ENCODE measurements around the gene VKORC1L1. TPM values are rescaled to one million over a fixed set of nuclear protein-coding genes. Genes with fewer than 3 reads are reported as not detected.
"Not testable (repeated sequence)": the region's sequence is repeated elsewhere in the genome, so short reads cannot be mapped to it uniquely, and the experiment has no call there.

The VKORC1L1 gene
- total and polyA plus RNA-seq, 2 of the 8 experiments (the other 6 are each of a cell fraction or from before 2014, with no cell fraction given): 12.7 to 45.3 TPM

- POLR2A ChIA-PET (ENCODE audit: partially characterized antibody); H2BK120ac ChIP-seq (replicated peaks; ENCODE audit: low read depth, low read length); H3K18ac ChIP-seq (ENCODE audit: extremely low read depth, low read length); H3K79me1 ChIP-seq (ENCODE audit: low read depth, low read length); H4K5ac ChIP-seq (ENCODE audit: insufficient read length, low read depth, low read length); FAIRE-seq; DNase-seq (ENCODE audit: low read depth in 1 of 2, low spot score in 2 of 2); H2BK12ac ChIP-seq (ENCODE audit: low read depth, low read length); H3K4ac ChIP-seq (replicated peaks; ENCODE audit: insufficient read length, low read depth, low read length); H2BK20ac ChIP-seq (ENCODE audit: low read length); H3K27me3 ChIP-seq (replicated peaks in 1 of 4; ENCODE audit: control insufficient read depth in 3 of 4, extremely low read depth in 1 of 4, insufficient read depth in 3 of 4, low read length in 3 of 4); CTCF ChIA-PET (ENCODE audit: partially characterized antibody); H2BK5ac ChIP-seq (ENCODE audit: low read depth, low read length); H3K23me2 ChIP-seq (ENCODE audit: low read depth, low read length); H4K20me1 ChIP-seq (replicated peaks in 1 of 2; ENCODE audit: control insufficient read depth in 1 of 2, insufficient read depth in 2 of 2, low read length in 2 of 2); H3K36me3 ChIP-seq (ENCODE audit: control insufficient read depth in 2 of 4, insufficient read depth in 4 of 4, low read length in 3 of 4); H3K56ac ChIP-seq (replicated peaks; ENCODE audit: insufficient read length, low read depth, low read length); H3K14ac ChIP-seq (ENCODE audit: insufficient read length); H3K79me2 ChIP-seq (ENCODE audit: control insufficient read depth in 1 of 2, insufficient read depth in 2 of 2, low read length in 2 of 2); H3K27ac ChIP-seq (ENCODE audit: low read depth, low read length); H2BK15ac ChIP-seq (ENCODE audit: low read length); H4K91ac ChIP-seq (replicated peaks; ENCODE audit: insufficient read length, low read length); H2AFZ ChIP-seq (ENCODE audit: low read length); H2AK5ac ChIP-seq (ENCODE audit: low read depth, low read length); H3K4me1 ChIP-seq (replicated peaks in 1 of 4; ENCODE audit: control insufficient read depth in 3 of 4, insufficient read depth in 4 of 4, low read length in 3 of 4); H4K8ac ChIP-seq (ENCODE audit: extremely low read depth, insufficient read depth, low read length); H3K4me2 ChIP-seq (ENCODE audit: insufficient read depth in 1 of 2, low read depth in 2 of 2, low read length in 2 of 2); H3K9me3 ChIP-seq (ENCODE audit: insufficient read depth in 2 of 2, low read depth in 1 of 2, low read length in 1 of 2); H3K9ac ChIP-seq (replicated peaks in 1 of 4; ENCODE audit: extremely low read depth in 1 of 4, low read depth in 3 of 4, low read length in 3 of 4); H3K4me3 ChIP-seq (ENCODE audit: extremely low read depth in 1 of 4, insufficient read depth in 2 of 4, low read depth in 3 of 4, low read length in 4 of 4); H3K23ac ChIP-seq (ENCODE audit: insufficient read length): not testable (repeated sequence)
- WGBS, 2 experiments (ENCODE audit: extremely low coverage in 1 of 2, insufficient coverage in 1 of 2, insufficient read length in 1 of 2, insufficient replicate concordance in 2 of 2, low coverage in 1 of 2, low lambda C conversion rate in 2 of 2, missing lambda C conversion rate in 1 of 2): 91% methylated on average over 3 of the region's 3 CpGs; no CpG with 5 or more reads in 1 of the 2 experiments
Measured at GRCh38 chr7:65866244-65866643, 6.6 kb upstream of the VKORC1L1 start.

- H3K14ac ChIP-seq (ENCODE audit: insufficient read length); H3K18ac ChIP-seq (ENCODE audit: extremely low read depth, low read length); H3K56ac ChIP-seq (replicated peaks; ENCODE audit: insufficient read length, low read depth, low read length); H3K4me1 ChIP-seq (replicated peaks in 1 of 4; ENCODE audit: control insufficient read depth in 3 of 4, insufficient read depth in 4 of 4, low read length in 3 of 4); FAIRE-seq; H2BK5ac ChIP-seq (ENCODE audit: low read depth, low read length); H3K9me3 ChIP-seq (ENCODE audit: insufficient read depth in 2 of 2, low read depth in 1 of 2, low read length in 1 of 2); CTCF ChIA-PET (ENCODE audit: partially characterized antibody); H3K4me2 ChIP-seq (ENCODE audit: insufficient read depth in 1 of 2, low read depth in 2 of 2, low read length in 2 of 2); H4K8ac ChIP-seq (ENCODE audit: extremely low read depth, insufficient read depth, low read length); H2BK20ac ChIP-seq (ENCODE audit: low read length); H3K23me2 ChIP-seq (ENCODE audit: low read depth, low read length); H3K79me1 ChIP-seq (ENCODE audit: low read depth, low read length); H4K5ac ChIP-seq (ENCODE audit: insufficient read length, low read depth, low read length); H2BK12ac ChIP-seq (ENCODE audit: low read depth, low read length); H3K23ac ChIP-seq (ENCODE audit: insufficient read length); H3K9ac ChIP-seq (replicated peaks in 1 of 4; ENCODE audit: extremely low read depth in 1 of 4, low read depth in 3 of 4, low read length in 3 of 4); H2BK120ac ChIP-seq (replicated peaks; ENCODE audit: low read depth, low read length); H2AK5ac ChIP-seq (ENCODE audit: low read depth, low read length); H4K91ac ChIP-seq (replicated peaks; ENCODE audit: insufficient read length, low read length); H3K36me3 ChIP-seq (ENCODE audit: control insufficient read depth in 2 of 4, insufficient read depth in 4 of 4, low read length in 3 of 4); DNase-seq (ENCODE audit: low read depth in 1 of 2, low spot score in 2 of 2); H3K4me3 ChIP-seq (ENCODE audit: extremely low read depth in 1 of 4, insufficient read depth in 2 of 4, low read depth in 3 of 4, low read length in 4 of 4); H2AFZ ChIP-seq (ENCODE audit: low read length); H2BK15ac ChIP-seq (ENCODE audit: low read length); H3K27me3 ChIP-seq (replicated peaks in 1 of 4; ENCODE audit: control insufficient read depth in 3 of 4, extremely low read depth in 1 of 4, insufficient read depth in 3 of 4, low read length in 3 of 4); H3K79me2 ChIP-seq (ENCODE audit: control insufficient read depth in 1 of 2, insufficient read depth in 2 of 2, low read length in 2 of 2); H3K27ac ChIP-seq (ENCODE audit: low read depth, low read length); H4K20me1 ChIP-seq (replicated peaks in 1 of 2; ENCODE audit: control insufficient read depth in 1 of 2, insufficient read depth in 2 of 2, low read length in 2 of 2); H3K4ac ChIP-seq (replicated peaks; ENCODE audit: insufficient read length, low read depth, low read length): not testable (repeated sequence)
- WGBS, 2 experiments (ENCODE audit: extremely low coverage in 1 of 2, insufficient coverage in 1 of 2, insufficient read length in 1 of 2, insufficient replicate concordance in 2 of 2, low coverage in 1 of 2, low lambda C conversion rate in 2 of 2, missing lambda C conversion rate in 1 of 2): 90% methylated on average over 2 of the region's 2 CpGs; no CpG with 5 or more reads in 1 of the 2 experiments
- POLR2A ChIA-PET (ENCODE audit: partially characterized antibody): interaction anchor here (0.6 kb wide), 1 partner anchor 1130 kb away, joined by 4 read pairs; no protein-coding TSS in a partner anchor
Measured at GRCh38 chr7:65867681-65868080, 5.2 kb upstream of the VKORC1L1 start.
